ENCODE measurements around the gene GATAD2A.
"Not testable (repeated sequence)": the region's sequence is repeated elsewhere in the genome, so short reads cannot be mapped to it uniquely, and the experiment has no call there.

The GATAD2A gene

DNA sequence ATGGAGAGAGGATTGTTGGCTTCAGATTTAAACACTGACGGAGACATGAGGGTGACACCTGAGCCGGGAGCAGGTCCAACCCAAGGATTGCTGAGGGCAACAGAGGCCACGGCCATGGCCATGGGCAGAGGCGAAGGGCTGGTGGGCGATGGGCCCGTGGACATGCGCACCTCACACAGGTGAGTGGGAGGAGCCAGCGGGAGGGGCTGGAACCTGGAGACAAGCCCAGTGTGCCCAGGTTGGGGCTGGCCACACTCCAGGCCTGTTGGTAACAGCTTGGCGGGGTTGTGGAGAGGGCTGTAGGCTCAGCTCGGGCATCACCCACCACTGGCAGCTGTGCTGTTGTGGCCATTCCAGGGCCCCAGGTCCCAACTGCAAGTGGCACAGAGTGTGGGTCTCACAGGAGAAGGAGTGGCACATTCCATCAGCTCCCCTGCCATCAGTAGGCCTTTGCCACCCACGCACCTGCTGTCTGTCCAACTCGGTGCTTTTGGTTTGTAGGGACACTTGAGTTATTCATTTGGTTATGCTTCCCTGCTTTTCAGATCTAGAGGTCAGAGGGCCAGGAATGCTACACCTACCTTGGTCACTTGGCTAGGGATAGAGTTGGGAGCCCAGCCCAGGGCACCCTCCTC is 60.1 kb downstream of the GATAD2A start:
- H3K27me3 ChIP-seq (ENCODE audit: control insufficient read depth in 1 of 2, insufficient read depth in 2 of 2, low read length in 2 of 2): no peaks in the 10 kb centered on the region
- H3K36me3 ChIP-seq (ENCODE audit: insufficient read depth, low read length): peaks cover 19% of the 10 kb centered on the region
- no peak overlapping the region for H3K9ac ChIP-seq (ENCODE audit: low read length)
- H3K4me3 ChIP-seq (ENCODE audit: low read depth in 1 of 2, low read length in 2 of 2): no peak overlapping the region
- peaks cover 17% of the 10 kb centered on the region for H3K9me3 ChIP-seq (ENCODE audit: low read length)
- H3K4me1 ChIP-seq (ENCODE audit: insufficient read depth, low read length): peaks cover 44% of the 10 kb centered on the region
- no peak overlapping the region for H3K27ac ChIP-seq (ENCODE audit: low read depth, low read length)

DNA sequence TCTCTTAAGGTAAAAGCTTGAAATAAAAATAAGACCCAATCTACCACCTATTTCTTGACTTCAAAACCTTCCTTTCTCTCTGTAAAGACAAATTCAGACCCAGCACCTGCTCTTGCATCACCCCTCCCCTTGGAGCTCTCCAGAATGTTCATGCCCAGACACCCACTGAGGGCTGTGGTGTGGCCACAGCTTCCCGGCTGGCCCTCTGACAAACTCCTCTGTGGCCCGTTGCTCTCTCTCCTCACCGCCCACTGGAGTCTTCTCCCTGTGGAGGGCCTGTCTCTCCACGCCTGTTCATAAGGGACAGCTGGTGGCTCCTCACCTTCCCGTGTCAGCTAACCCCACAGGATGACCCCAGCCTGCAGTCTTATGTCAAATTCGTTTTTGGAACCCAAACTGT is 60.7 kb downstream of the GATAD2A start:
- H3K27ac ChIP-seq (ENCODE audit: low read depth, low read length): no peak overlapping the region
- peaks cover 19% of the 10 kb centered on the region for H3K36me3 ChIP-seq (ENCODE audit: insufficient read depth, low read length)
- peaks cover 37% of the 10 kb centered on the region for H3K4me1 ChIP-seq (ENCODE audit: insufficient read depth, low read length)
- no peak overlapping the region for H3K4me3 ChIP-seq (ENCODE audit: low read depth in 1 of 2, low read length in 2 of 2)
- H3K9ac ChIP-seq (ENCODE audit: low read length): no peak overlapping the region
- peaks cover 17% of the 10 kb centered on the region for H3K9me3 ChIP-seq (ENCODE audit: low read length)
- H3K27me3 ChIP-seq (ENCODE audit: control insufficient read depth in 1 of 2, insufficient read depth in 2 of 2, low read length in 2 of 2): no peaks in the 10 kb centered on the region

DNA sequence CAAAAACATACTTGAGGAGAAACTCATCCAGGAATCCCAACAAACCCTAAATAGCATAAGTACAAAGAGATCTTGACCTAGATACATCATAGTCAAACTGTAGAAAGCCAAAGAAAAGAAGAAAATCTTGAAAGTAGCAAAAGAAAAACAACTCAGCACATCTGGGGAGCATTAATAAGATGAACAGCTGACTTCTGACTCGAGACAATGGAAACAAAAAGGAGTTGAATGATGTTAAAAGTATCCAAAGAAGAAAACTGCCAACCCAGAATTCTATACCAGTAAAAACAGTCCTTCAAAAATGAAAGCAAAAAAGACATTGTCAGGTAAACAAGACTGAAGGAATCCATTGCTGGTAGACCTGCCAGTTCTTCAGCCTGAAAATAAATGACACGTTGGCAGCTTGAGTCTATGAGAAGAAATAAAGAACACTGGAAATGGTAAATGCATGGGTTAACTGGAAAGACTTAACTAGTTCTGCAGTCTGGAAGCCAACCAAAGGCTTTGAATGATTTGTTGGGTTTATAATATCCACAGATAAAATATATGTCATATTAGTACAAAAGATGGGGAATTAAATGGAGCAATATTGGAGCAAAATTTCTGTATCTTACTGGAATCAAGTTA is 63.1 kb downstream of the GATAD2A start:
- Histone ChIP-seq H3K4me3 (ENCODE audit: low read depth in 1 of 2, low read length in 2 of 2) (no peak overlapping the region), H3K9ac (ENCODE audit: low read length) (no peak overlapping the region), H3K4me1 (ENCODE audit: insufficient read depth, low read length) (peaks cover 14% of the 10 kb centered on the region), H3K36me3 (ENCODE audit: insufficient read depth, low read length) (peaks cover 19% of the 10 kb centered on the region), H3K27me3 (ENCODE audit: control insufficient read depth in 1 of 2, insufficient read depth in 2 of 2, low read length in 2 of 2) (no peaks in the 10 kb centered on the region), H3K27ac (ENCODE audit: low read depth, low read length) (no peak overlapping the region), H3K9me3 (ENCODE audit: low read length) (peaks cover 17% of the 10 kb centered on the region)

DNA sequence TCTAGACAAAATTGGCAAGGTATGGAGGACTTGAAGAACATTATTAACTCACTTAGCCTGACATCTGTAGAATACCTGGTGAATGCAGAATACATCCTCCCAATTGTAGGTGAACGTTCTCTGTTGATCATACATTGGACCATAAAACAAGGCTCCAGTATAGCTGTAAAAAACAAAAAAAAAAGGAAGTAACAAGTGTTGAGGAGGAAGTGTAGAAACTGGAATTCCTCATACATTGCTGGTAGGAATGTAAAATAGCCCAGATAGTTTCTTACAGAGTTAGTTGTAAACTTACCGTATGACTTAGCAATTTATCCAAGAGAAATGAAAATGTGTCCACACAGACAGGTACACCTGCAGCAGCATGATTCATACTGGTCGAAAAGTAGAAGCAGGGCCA is 65.1 kb downstream of the GATAD2A start:
- Histone ChIP-seq H3K4me3 (ENCODE audit: low read depth in 1 of 2, low read length in 2 of 2) (no peak overlapping the region), H3K9me3 (ENCODE audit: low read length) (peaks cover 17% of the 10 kb centered on the region), H3K4me1 (ENCODE audit: insufficient read depth, low read length) (no peaks in the 10 kb centered on the region), H3K27ac (ENCODE audit: low read depth, low read length) (no peak overlapping the region), H3K36me3 (ENCODE audit: insufficient read depth, low read length) (peaks cover 14% of the 10 kb centered on the region), H3K9ac (ENCODE audit: low read length) (no peak overlapping the region), H3K27me3 (ENCODE audit: control insufficient read depth in 1 of 2, insufficient read depth in 2 of 2, low read length in 2 of 2) (no peaks in the 10 kb centered on the region)

DNA sequence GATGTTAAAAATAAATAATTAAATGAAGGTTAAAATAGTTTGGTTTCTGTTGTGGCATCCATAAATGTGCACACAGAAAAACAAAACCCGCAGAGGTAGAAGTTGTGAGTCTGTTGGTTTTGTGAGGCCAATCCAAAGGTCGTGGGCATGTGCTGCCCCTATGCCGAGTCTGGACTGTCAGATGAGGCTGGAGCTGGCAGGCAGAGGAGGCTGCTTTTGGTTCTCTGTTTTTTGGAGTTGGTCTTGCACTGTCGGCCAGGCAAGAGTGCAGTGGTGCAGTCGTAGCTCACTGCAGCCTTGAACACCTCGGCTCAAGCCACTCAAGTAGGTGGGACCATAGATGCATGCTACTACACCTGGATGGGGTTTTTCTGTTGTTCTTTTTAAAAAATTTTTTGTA is 66.2 kb downstream of the GATAD2A start:
- H3K4me3 ChIP-seq (ENCODE audit: low read depth in 1 of 2, low read length in 2 of 2): no peak overlapping the region
- H3K27me3 ChIP-seq (ENCODE audit: control insufficient read depth in 1 of 2, insufficient read depth in 2 of 2, low read length in 2 of 2): no peaks in the 10 kb centered on the region
- H3K4me1 ChIP-seq (ENCODE audit: insufficient read depth, low read length): peaks cover 4% of the 10 kb centered on the region
- H3K36me3 ChIP-seq (ENCODE audit: insufficient read depth, low read length): peaks cover 3% of the 10 kb centered on the region
- H3K9me3 ChIP-seq (ENCODE audit: low read length): peaks cover 17% of the 10 kb centered on the region
- no peak overlapping the region for H3K27ac ChIP-seq (ENCODE audit: low read depth, low read length)
- no peak overlapping the region for H3K9ac ChIP-seq (ENCODE audit: low read length)

DNA sequence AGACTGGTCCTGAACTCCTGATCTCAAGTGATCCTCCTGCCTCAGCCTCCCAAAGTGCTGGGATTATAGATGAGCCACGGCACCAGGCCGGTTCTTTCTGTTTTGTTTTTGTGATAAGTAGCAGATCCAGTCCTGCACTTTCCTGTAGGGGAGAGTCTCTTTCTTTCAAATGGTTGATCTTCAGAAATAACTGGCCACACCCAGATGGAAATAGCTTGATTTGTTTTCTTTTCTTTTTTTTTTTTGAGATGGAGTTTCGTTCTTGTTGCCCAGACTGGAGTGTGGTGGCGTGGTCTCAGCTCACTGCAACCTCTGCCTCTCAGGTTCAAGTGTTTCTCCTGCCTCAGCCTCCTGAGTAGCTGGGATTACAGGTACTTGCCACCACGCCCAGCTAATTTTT is 66.6 kb downstream of the GATAD2A start:
- not testable (repeated sequence) for H3K27ac ChIP-seq (ENCODE audit: low read depth, low read length); H3K27me3 ChIP-seq (ENCODE audit: control insufficient read depth in 1 of 2, insufficient read depth in 2 of 2, low read length in 2 of 2); H3K9ac ChIP-seq (ENCODE audit: low read length); H3K4me1 ChIP-seq (ENCODE audit: insufficient read depth, low read length); H3K36me3 ChIP-seq (ENCODE audit: insufficient read depth, low read length); H3K4me3 ChIP-seq (ENCODE audit: low read depth in 1 of 2, low read length in 2 of 2)
- H3K9me3 ChIP-seq (ENCODE audit: low read length): peaks cover 17% of the 10 kb centered on the region

DNA sequence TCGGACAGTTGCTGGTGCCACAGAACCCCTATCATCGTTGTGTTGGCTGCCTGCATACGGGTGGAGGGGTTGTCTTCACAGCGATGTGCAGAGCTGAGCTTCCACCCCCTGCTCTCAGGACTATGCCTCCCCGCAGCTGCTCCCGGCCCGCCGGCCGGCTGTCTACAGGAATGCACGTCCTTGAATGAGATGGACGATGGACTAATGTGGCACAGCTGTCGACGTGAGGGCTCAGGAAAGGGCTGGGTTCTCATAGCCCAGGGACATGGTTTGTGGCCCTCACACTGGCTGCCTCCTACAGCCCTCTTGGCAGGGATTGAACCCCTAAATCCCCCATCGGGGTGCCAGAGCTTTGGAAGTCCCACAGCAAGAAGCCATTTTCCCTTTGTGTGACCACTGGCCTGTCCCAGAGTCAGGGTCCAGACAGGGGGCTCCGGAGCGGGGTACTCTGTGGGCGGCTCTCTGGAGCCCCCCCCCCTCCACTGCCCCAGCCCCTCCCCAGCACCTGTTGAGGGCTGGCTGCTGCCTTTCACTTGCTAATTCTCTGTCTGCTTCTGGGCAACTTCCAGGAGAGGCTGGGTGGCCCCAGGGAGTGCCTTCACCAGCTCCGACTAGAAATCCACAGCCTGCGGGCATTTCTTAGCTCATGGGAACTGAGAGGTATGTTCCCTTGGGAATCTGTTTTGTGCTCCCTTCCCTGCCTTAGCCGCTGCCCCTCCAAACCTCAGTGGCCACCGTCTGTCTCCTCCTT is 69.7 kb downstream of the GATAD2A start:
- no peak overlapping the region for H3K9ac ChIP-seq (ENCODE audit: low read length)
- no peaks in the 10 kb centered on the region for H3K9me3 ChIP-seq (ENCODE audit: low read length)
- H3K27ac ChIP-seq (ENCODE audit: low read depth, low read length): no peak overlapping the region
- peaks cover 4% of the 10 kb centered on the region for H3K4me1 ChIP-seq (ENCODE audit: insufficient read depth, low read length)
- H3K27me3 ChIP-seq (ENCODE audit: control insufficient read depth in 1 of 2, insufficient read depth in 2 of 2, low read length in 2 of 2): no peaks in the 10 kb centered on the region
- no peak overlapping the region for H3K4me3 ChIP-seq (ENCODE audit: low read depth in 1 of 2, low read length in 2 of 2)
- H3K36me3 ChIP-seq (ENCODE audit: insufficient read depth, low read length): peaks cover under 1% of the 10 kb centered on the region

DNA sequence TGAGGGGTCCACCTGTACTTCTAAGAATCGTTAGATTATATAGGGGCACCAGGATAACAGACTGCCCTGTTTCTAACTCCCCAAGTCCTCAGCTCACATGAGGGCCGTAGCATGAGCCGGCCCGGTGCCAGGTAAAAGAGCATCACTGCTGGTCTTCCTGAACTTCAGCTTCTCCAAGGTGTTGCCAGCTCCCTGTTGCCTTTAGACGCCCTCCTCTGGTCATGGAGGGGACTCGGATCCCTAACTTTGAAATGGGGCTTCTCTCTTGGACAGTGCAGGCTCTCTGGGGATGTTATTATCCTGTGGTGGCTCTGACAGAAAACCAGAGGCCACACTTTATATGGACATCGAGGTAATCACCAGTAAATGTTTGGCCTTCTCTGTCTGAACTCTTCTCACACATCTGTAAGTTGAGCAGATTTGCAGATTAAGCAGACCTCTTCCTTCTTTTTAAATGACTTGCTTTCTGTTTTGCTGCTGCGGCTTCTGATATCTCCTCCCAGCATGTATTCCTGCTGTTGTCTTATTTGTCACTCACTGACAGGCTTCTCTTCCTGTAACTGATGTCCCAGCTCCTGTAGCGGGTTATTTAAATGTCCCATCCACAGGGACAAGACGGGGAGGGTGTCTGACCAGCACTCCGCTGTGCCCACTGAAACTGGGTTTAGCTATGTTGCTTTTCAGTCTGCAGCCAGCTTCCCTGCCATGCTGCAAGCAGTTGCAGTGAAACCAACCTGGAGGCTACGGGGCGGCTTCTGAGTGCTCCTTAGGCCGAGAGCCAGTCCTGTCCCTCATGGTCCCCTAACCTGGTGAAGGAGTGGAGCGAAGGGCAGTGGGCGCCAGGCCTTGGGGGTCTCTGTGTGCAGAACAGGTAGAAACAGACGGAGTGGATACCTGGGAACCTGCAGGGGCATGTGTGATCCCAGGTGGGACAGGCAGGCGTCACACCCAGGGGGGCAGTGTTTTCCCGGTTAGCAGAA is 70.7 kb downstream of the GATAD2A start:
- no peak overlapping the region for H3K27ac ChIP-seq (ENCODE audit: low read depth, low read length)
- no peaks in the 10 kb centered on the region for H3K9me3 ChIP-seq (ENCODE audit: low read length)
- no peak overlapping the region for H3K4me3 ChIP-seq (ENCODE audit: low read depth in 1 of 2, low read length in 2 of 2)
- peaks cover 4% of the 10 kb centered on the region for H3K4me1 ChIP-seq (ENCODE audit: insufficient read depth, low read length)
- H3K36me3 ChIP-seq (ENCODE audit: insufficient read depth, low read length): peaks cover 4% of the 10 kb centered on the region
- no peak overlapping the region for H3K9ac ChIP-seq (ENCODE audit: low read length)
- H3K27me3 ChIP-seq (ENCODE audit: control insufficient read depth in 1 of 2, insufficient read depth in 2 of 2, low read length in 2 of 2): no peaks in the 10 kb centered on the region

DNA sequence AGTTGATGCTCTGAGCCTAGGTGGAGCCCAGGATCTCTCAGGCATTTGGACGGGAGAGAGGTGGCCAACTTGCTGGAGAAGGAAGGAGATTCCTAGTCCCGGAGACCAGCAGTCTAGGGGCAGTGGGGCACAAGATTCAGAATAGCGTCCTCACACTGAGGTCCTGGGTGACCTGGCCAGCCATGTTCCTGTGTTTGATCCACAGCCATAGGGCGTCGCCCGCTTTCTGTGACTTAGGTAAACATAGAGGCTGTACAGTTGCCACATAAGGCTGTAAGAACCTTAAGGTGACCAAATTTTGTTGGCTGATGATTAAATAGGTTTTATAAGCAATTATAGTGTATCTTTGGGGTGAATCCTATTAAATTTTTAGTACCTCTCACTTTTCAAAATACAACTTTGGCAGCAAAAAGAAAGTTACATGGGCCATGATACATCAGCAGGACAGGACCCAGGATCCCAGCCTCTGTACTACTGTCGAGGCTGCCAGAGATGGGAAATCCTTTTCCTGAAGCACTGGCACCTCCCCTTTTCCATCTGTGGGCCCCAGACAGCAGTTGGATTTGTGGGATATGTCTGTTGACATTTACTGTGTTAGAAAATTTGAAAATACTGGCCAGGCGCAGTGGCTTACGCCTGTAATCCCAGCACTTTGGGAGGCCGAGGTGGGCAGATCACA is 72.4 kb downstream of the GATAD2A start:
- Histone ChIP-seq H3K27ac (ENCODE audit: low read depth, low read length) (no peak overlapping the region), H3K4me3 (ENCODE audit: low read depth in 1 of 2, low read length in 2 of 2) (no peak overlapping the region), H3K4me1 (ENCODE audit: insufficient read depth, low read length) (peaks cover 4% of the 10 kb centered on the region)

DNA sequence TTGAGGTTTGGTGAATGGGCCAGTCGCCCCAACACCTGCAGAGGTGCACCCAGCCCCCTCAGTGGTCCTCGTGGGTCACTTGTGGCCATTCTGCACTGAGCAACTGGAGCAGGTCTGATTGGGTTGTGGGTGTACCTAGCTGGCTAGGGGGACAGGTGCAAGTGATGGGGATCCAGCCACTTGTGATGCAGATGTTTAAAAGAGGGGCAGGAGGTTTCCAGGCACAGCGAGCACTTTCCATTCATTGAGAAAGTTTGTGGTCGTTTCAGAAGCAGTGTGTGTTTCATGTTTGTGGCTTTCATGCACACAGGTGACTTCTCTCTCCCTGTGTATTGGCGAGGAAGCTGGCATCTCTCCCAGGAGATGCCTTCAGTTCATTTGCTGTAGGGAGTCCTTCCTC is 75.2 kb downstream of the GATAD2A start:
- Histone ChIP-seq H3K27me3 (ENCODE audit: control insufficient read depth in 1 of 2, insufficient read depth in 2 of 2, low read length in 2 of 2) (no peaks in the 10 kb centered on the region), H3K9ac (ENCODE audit: low read length) (no peak overlapping the region), H3K4me1 (ENCODE audit: insufficient read depth, low read length) (peaks cover 4% of the 10 kb centered on the region), H3K27ac (ENCODE audit: low read depth, low read length) (no peak overlapping the region), H3K36me3 (ENCODE audit: insufficient read depth, low read length) (peaks cover 4% of the 10 kb centered on the region), H3K4me3 (ENCODE audit: low read depth in 1 of 2, low read length in 2 of 2) (no peak overlapping the region), H3K9me3 (ENCODE audit: low read length) (no peaks in the 10 kb centered on the region)

More for the DNA sequence above, 72.4 kb downstream of the GATAD2A start:
- Histone ChIP-seq H3K9me3 (ENCODE audit: low read length) (no peaks in the 10 kb centered on the region), H3K36me3 (ENCODE audit: insufficient read depth, low read length) (peaks cover 4% of the 10 kb centered on the region), H3K27me3 (ENCODE audit: control insufficient read depth in 1 of 2, insufficient read depth in 2 of 2, low read length in 2 of 2) (no peaks in the 10 kb centered on the region), H3K9ac (ENCODE audit: low read length) (no peak overlapping the region)
